Measurements from ENCODE around the gene RGL3.

GRCh38 chr19:11446652-11447301, 27.7 kb upstream of the RGL3 start:
- TF ChIP-seq YY1 (IDR thresholded peaks at IDR 0.05; ENCODE audit: insufficient read depth, insufficient read length) (no peak), SUZ12 (IDR thresholded peaks at IDR 0.05; ENCODE audit: extremely low read depth, insufficient read depth, insufficient read length) (no peak), ZNF274 (IDR thresholded peaks at IDR 0.05; ENCODE audit: low read depth, low read length) (no peak)

Data from NT2/D1 (cell line).